Suprapubic skin (tissue), 4 donors: ENCODE results near the gene DNAH8.

Experiments used
- EP300 ChIP-seq: sonication (generic); formaldehyde crosslinking; IDR thresholded peaks from one replicate; pipeline ENCODE4 v1.6.1; 2017; ENCODE audit warnings: antibody characterized with exemption
- POLR2AphosphoS5 ChIP-seq, 3 donors: sonication (generic); formaldehyde crosslinking; IDR thresholded peaks; one replicate each; pipeline ENCODE4 v1.6.1; 2017; ENCODE audit warnings: antibody characterized with exemption in 3 of 3
- TF ChIP-seq, protein P1 (sequence below), 2 donors: fragments of 200-600 bp in 1 of 2; fragments of 450-650 bp in 1 of 2; sonication (generic) in 1 of 2; IDR thresholded peaks; one replicate each; pipeline ENCODE4 v1.5.1; 2016 to 2019; ENCODE audit warnings: antibody characterized with exemption in 2 of 2, mild to moderate bottlenecking in 1 of 2, moderate library complexity in 1 of 2

GRCh38 chr6:38912378-38912777 lies 197.3 kb downstream of the DNAH8 start:
- TF ChIP-seq, protein P1, sequence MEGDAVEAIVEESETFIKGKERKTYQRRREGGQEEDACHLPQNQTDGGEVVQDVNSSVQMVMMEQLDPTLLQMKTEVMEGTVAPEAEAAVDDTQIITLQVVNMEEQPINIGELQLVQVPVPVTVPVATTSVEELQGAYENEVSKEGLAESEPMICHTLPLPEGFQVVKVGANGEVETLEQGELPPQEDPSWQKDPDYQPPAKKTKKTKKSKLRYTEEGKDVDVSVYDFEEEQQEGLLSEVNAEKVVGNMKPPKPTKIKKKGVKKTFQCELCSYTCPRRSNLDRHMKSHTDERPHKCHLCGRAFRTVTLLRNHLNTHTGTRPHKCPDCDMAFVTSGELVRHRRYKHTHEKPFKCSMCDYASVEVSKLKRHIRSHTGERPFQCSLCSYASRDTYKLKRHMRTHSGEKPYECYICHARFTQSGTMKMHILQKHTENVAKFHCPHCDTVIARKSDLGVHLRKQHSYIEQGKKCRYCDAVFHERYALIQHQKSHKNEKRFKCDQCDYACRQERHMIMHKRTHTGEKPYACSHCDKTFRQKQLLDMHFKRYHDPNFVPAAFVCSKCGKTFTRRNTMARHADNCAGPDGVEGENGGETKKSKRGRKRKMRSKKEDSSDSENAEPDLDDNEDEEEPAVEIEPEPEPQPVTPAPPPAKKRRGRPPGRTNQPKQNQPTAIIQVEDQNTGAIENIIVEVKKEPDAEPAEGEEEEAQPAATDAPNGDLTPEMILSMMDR (IDR thresholded peaks at IDR 0.05), result no peak
- TF ChIP-seq POLR2AphosphoS5 (IDR thresholded peaks at IDR 0.05) (no peak), EP300 (no peak)
